Activated CD8-positive, alpha-beta memory T cell treated with anti-CD3 and anti-CD28 coated beads, Interleukin-2, amount 50 U/mL, for 1 hour (primary cell): ENCODE measurements around the gene TSPAN15.

Experiments
- DNase-seq: peaks from one replicate; pipeline ENCODE4 v3.0.0-alpha.2; 2020; ENCODE audit errors: extremely low read depth

Gene TSPAN15

DNA sequence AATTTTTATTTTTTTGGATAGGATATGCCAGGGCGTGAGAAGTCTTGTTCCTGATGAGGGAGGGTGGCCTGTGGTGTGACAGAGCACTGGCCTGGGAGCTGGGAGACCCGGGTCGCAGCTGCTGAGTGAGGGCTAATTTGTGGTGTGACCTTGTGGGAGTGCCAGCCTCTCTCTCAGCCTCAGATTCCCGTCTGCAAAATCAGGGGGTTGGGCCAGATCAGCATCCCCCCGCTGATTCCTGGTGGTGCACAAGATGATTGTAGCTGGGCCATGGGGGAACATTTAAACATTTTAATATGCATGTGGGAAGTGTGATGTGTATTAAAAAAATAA, 14.9 kb downstream of the TSPAN15 start:
- DNase-seq: no peak

- DNase-seq: no peak
Measured at GRCh38 chr10:69466689-69467088, 15.4 kb downstream of the TSPAN15 start.

GRCh38 chr10:69467928-69468750, 16.9 kb downstream of the TSPAN15 start:
- no peak for DNase-seq

DNA sequence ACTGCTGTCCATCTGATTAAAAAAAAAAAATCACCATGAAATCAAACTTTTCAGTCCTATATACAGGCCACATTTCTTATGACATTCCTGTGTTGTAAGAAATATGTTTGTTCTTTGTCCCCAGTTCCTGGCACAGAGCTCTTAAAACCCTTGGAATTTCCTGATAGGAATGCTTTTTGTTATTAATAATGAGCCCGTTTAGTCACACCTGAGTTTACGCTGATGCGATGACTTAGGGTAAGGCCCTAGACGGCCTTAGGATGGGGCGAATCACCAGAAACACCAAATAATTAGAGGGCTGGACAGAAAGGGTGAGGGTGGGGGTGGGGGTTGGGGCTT, 17.5 kb downstream of the TSPAN15 start:
- no peak for DNase-seq

DNA sequence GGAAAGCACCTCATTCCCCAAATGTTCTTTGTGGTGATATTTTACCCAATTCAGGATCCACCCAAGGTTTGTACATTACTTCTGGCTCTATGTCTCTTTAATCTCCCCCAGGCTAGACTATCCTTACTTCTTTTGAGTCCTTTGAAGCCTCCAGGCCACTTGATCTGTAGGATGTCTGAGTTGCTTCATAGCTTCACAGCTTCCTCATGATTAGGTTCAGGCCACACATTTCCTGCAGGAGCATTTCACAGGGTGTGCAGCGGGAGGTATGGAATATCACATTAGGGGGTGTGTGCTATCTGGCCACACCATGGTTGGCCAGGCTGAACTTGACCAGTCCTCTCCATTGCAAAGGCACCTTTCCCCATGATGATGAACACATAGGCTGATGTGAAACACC, 18.7 kb downstream of the TSPAN15 start:
- DNase-seq: no peak

GRCh38 chr10:69470463-69471384, 19.5 kb downstream of the TSPAN15 start:
- DNase-seq: no peak

DNA sequence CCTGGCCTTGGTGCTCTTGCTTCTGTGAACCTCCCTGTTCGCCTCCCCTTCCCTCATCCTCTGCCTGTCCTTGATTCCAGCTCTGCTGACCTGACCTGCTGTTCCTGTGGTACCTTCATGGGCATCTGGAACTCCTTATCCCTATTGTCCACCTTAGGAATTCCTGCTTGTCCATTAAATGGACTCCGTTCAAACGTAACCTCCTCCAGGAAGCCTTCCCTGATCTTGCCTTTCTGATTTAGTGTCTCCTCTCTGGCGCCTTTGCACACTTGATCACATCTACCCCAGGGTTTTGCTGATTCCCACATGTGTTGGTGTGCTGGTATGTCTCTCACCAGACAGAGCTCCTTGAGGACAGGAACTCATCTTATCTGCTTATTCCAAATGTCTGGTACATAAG, 20.9 kb downstream of the TSPAN15 start:
- no peak for DNase-seq

DNA sequence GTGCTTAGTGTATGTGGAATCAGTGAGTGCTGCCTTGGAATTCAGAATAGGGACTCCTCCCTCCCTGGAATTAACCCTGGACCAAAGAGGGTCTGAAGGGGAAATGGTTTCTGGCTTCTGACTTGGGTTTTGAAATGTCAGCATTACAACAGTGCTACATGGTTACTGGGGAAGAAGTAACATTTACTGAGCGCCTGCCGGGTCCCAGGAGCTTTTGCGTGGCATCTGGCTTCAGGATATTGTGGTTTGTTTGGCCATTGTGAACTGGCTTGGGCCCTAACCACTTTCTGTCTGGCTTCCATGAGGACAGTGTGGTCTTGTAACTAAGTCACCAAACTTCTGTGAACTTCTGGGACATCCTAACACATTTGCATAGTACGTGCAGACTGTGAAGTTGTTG, 21.3 kb downstream of the TSPAN15 start:
- DNase-seq: no peak

DNA sequence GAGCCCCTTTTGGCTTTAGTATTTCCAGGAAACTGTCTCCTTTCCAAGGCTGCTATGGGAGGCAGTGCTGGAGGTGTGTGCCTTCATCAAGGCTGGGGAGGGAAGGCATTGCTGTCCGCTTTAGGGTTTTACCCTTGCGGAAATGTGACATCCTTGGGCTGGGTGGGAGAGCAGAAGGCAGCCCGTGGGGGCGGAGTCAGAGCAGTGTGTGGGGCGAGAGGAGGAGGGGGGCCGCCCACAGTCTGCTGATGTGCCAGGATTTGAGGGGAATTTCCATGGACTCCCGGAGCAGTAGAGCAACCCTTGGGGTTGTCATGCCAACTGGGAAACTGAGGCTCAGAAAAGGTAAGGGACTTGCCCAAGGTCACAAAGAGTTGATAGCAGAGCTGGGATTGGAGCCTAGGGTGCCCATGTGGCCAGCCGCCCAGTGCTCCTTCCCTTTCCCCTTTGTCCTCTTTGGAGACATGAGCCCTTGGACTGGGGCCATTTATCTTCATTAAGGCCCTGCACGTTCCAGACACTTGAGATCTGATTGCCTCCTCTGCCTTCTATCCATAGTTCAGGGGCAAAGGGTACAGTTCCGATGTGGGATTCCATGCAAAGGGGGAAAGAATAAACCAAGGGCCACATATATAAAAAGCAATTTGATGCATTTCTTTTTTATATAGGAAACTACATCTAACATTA, 22.2 kb downstream of the TSPAN15 start:
- no peak for DNase-seq

DNA sequence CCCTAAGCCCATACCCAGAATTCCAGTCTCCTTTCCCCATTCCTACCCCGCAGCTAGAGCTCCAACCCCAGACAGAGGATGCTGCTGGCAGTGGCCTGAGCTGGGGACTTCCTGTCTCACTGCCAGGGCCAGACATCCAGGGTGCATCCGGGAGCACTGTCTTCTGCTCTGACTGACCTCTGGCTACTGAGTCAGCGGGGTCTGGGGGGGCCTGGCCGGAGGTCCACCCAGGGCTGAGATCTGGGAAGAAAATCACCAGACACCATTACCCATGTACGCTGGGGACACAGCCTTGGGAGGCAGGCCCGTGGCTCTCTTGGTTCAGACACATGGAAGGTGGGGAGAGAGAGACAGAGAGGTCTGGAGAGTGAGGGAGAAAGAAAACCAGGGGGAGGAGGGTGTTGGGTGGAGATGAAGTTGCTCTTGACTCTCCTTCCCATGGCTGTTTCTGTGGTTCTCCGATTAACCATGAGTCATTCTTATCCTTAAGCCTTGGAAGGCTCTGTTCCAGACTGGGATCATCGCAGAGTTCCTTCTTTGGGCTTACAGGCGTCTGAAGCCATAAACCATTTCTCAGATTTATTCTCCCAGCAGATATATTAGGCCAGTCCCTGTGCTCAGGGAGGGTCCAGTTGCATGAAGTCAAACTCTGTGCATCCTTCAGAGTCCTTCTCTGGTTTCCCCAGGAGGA, 23.6 kb downstream of the TSPAN15 start:
- DNase-seq: no peak

DNA sequence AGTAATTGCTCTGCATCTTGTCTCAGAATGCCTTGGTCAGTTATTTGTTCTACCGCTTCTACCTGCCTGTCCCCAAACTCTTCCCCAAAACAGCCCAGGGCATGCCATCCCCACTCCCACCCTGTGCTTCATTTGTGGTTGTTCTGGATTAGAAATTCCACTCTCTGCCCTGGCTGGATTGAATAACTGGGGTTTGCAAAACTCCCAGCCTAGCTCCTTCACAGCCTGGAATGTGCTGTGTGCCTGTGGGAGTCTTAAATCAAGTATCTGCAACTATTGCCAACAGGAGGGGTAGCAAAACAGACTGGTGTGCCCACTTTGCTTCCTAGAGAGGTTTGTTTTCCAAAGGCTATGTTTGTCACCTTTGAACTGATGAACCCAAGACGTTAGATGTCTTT, 24.2 kb downstream of the TSPAN15 start:
- no peak for DNase-seq

GRCh38 chr10:69477968-69478597, 26.8 kb downstream of the TSPAN15 start:
- no peak for DNase-seq

GRCh38 chr10:69479240-69480067, 28.2 kb downstream of the TSPAN15 start:
- DNase-seq: no peak

- DNase-seq: no peak
Measured at GRCh38 chr10:69480068-69480412, 28.8 kb downstream of the TSPAN15 start.

DNA sequence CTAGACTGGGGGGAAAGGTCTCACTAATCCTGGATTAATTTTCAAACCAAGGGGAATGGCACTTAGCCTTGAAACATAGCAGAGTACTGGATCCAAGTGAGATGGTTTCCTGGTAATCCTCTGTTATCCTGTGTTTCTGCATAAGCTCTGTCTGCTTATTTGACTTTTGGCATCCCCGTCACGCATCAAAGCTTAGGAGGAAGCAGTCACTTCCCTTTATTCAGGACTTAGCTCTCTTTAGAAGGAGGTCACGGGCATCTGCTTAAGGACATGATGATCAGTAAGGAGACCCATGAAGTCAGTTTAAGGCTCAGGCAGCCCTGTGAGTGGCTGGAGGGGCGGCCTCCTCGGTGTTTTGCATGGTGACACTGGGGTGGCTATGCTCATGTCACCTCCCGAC, 30.0 kb downstream of the TSPAN15 start:
- DNase-seq: no peak

- DNase-seq: no peak
Measured at GRCh38 chr10:69481811-69482524, 30.7 kb downstream of the TSPAN15 start.

DNA sequence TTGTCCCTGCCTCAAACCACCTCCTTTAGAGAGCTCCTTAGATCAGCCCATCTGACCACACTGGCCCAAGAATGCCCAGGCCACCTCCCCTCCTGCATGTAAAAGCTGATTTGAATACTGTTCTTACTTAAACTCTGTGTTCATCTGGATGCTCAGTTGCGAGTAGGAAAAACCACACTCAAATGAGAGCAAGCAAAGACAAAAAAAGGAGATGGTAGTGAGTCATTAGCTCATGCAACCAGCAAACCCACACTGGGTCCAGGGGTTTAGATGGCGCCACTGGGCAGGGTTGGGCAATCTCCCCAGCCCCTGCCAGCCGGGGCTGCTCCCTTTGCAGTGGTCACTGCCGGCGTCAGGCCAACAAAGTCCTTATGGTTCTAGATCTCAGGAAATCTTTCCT, 32.7 kb downstream of the TSPAN15 start:
- no peak for DNase-seq

- DNase-seq: no peak
Measured at GRCh38 chr10:69484736-69485135, 33.5 kb downstream of the TSPAN15 start.

GRCh38 chr10:69486922-69487730, 35.9 kb downstream of the TSPAN15 start:
- no peak for DNase-seq
